B cell (primary cell): ENCODE data around the gene STAC3. TPM values are rescaled to one million over a fixed set of nuclear protein-coding genes. Genes with fewer than 3 reads are reported as not detected.
A peak's percentile ranks its signal among the peaks of the same experiment; 100 is the strongest.

Experiments
- ATAC-seq: fragments of 200-7000 bp; cut with Tn5 transposase; one replicate; pipeline ENCODE4 v1.10.0; 2021; ENCODE audit warnings: low read depth, mild to moderate bottlenecking, moderate number of reproducible peaks, moderate library complexity
- CTCF ChIA-PET: fragments of 350-600 bp; sonication (Branson Sonifier 250); formaldehyde crosslinking; loops from one replicate; lab custom pipeline; 2021; ENCODE audit warnings: antibody characterized with exemption, inconsistent platforms; lab: Charles Lee
- POLR2A ChIA-PET: fragments of 350-600 bp; sonication (Branson Sonifier 250); formaldehyde crosslinking; loops from one replicate; lab custom pipeline; 2021; ENCODE audit warnings: antibody characterized with exemption; lab: Charles Lee
- DNase-seq: peaks from one replicate; pipeline ENCODE4 v3.0.0; 2013
- H2AFZ ChIP-seq: 2 replicates; pipeline ENCODE4 v1.6.1; 2012; ENCODE audit warnings: mild to moderate bottlenecking, low read depth, low read length; ENCODE audit not compliant: insufficient read depth, poor library complexity, severe bottlenecking
- H3K27ac ChIP-seq, 2 donors: 1 replicate in 1 of 2; 2 replicates in 1 of 2; pipeline ENCODE4 v1.5.1; 2012 to 2013; ENCODE audit warnings: low read length in 2 of 2, mild to moderate bottlenecking in 2 of 2, moderate library complexity in 1 of 2
- H3K27me3 ChIP-seq, 4 experiments: fragments of 200-600 bp in 1 of 4; sonication (generic) in 1 of 4; replicated peaks in 1 of 4; 1 replicate in 2 of 4; 2 replicates in 2 of 4; pipeline versions ENCODE4 v1.6.1 to v1.7.0; 2013 to 2016; ENCODE audit warnings: low read length in 3 of 4, mild to moderate bottlenecking in 2 of 4, mixed read lengths in 1 of 4, moderate library complexity in 1 of 4; ENCODE audit not compliant: insufficient read depth in 4 of 4, control insufficient read depth in 3 of 4; ENCODE audit errors: control extremely low read depth in 1 of 4
- H3K36me3 ChIP-seq, 2 experiments: replicated peaks in 1 of 2; 1 replicate in 1 of 2; 2 replicates in 1 of 2; pipeline versions ENCODE4 v1.6.1 to v1.7.1; 2013; ENCODE audit warnings: low read length in 1 of 2; ENCODE audit not compliant: insufficient read depth in 2 of 2, control insufficient read depth in 1 of 2; ENCODE audit errors: control extremely low read depth in 1 of 2, extremely low read depth in 1 of 2
- H3K4me1 ChIP-seq, 2 donors: fragments of 200-600 bp in 1 of 2; sonication (generic) in 1 of 2; 1 replicate in 1 of 2; 2 replicates in 1 of 2; pipeline versions ENCODE4 v1.5.1 to v1.6.1; 2013 to 2017; ENCODE audit warnings: low read length in 2 of 2; ENCODE audit not compliant: control insufficient read depth in 2 of 2, insufficient read depth in 2 of 2
- H3K4me2 ChIP-seq: replicated peaks from 2 replicates; pipeline ENCODE3; 2012; ENCODE audit warnings: mild to moderate bottlenecking, low read depth, low read length; ENCODE audit not compliant: poor library complexity, severe bottlenecking
- H3K4me3 ChIP-seq, 5 experiments: fragments of 200-600 bp in 1 of 5; sonication (generic) in 1 of 5; 1 replicate in 3 of 5; 2 replicates in 2 of 5; pipeline versions ENCODE4 v1.5.1 to v1.7.0; 2011 to 2016; ENCODE audit warnings: low read length in 4 of 5, mild to moderate bottlenecking in 4 of 5, low read depth in 2 of 5, control low read depth in 1 of 5, moderate library complexity in 1 of 5; ENCODE audit not compliant: insufficient read depth in 1 of 5; ENCODE audit errors: control extremely low read depth in 1 of 5, extremely low read depth in 1 of 5
- H3K79me2 ChIP-seq: fragments of 200-600 bp; sonication (generic); one replicate; pipeline ENCODE4 v1.6.0; 2016; ENCODE audit warnings: low read length; ENCODE audit not compliant: control insufficient read depth, insufficient read depth
- H3K9ac ChIP-seq: fragments of 200-600 bp; sonication (generic); 2 replicates; pipeline ENCODE4 v1.6.1; 2017; ENCODE audit warnings: mild to moderate bottlenecking, low read length, moderate library complexity
- H3K9me3 ChIP-seq, 3 donors: one replicate each; pipeline versions ENCODE4 v1.6.1 to v1.7.1; 2013; ENCODE audit warnings: low read length in 2 of 3; ENCODE audit not compliant: control insufficient read depth in 2 of 3, insufficient read depth in 1 of 3; ENCODE audit errors: control extremely low read depth in 1 of 3
- H4K20me1 ChIP-seq: 2 replicates; pipeline ENCODE4 v1.6.0; 2012; ENCODE audit warnings: mild to moderate bottlenecking, low read length; ENCODE audit not compliant: insufficient read depth, control insufficient read depth, poor library complexity, severe bottlenecking
- H3K27ac Mint-ChIP-seq: one replicate; pipeline ENCODE4 v1.8.0; 2021; ENCODE audit warnings: mixed read lengths
- H3K27me3 Mint-ChIP-seq: one replicate; pipeline ENCODE4 v1.8.0; 2021; ENCODE audit warnings: mixed read lengths
- H3K4me1 Mint-ChIP-seq: one replicate; pipeline ENCODE4 v1.8.0; 2021; ENCODE audit warnings: mixed read lengths
- H3K4me3 Mint-ChIP-seq: one replicate; pipeline ENCODE4 v1.8.0; 2021; ENCODE audit warnings: mixed read lengths
- H3K9me3 Mint-ChIP-seq: one replicate; pipeline ENCODE4 v1.8.0; 2022; ENCODE audit warnings: mixed read lengths; ENCODE audit not compliant: insufficient read depth
- CTCF ChIP-seq: fragments of 200-600 bp; IDR thresholded peaks from one replicate; pipeline ENCODE4 v1.8.0; 2022; ENCODE audit warnings: antibody characterized with exemption, mild to moderate bottlenecking
- EZH2 ChIP-seq: IDR thresholded peaks from 2 replicates; pipeline ENCODE4 v1.6.1; 2012; ENCODE audit warnings: borderline replicate concordance, low read depth, mild to moderate bottlenecking, moderate library complexity, low read length; ENCODE audit not compliant: insufficient read depth, poor library complexity, severe bottlenecking
- WGBS: methylation state at CpG from one replicate; pipeline ENCODE4 v1.1.5; 2013; ENCODE audit warnings: missing lambda C conversion rate; ENCODE audit not compliant: insufficient coverage; 5-methylcytosine and 5-hydroxymethylcytosine counted together
- intact Hi-C: fragments of 100-400 bp; cut with micrococcal nuclease; formaldehyde crosslinking; loops from one replicate; pipeline ENCODE4 v1.10.0; 2022
- polyA plus RNA-seq: library from polyadenylated mRNA; depleted of rRNA; stranded (reverse); fragments of >200 nt; gene quantifications from 2 replicates; pipeline ENCODE4 v1.2.3, GENCODE V29; 2012
- total RNA-seq, 2 donors: library from RNA; stranded (reverse); fragments of 120-200 nt in 1 of 2; gene quantifications; 1 replicate in 1 of 2; 2 replicates in 1 of 2; pipeline versions ENCODE4 v1.2.3 to v1.2.4, GENCODE V29; 2013 to 2022

The STAC3 gene
- total and polyA plus RNA-seq, 2 donors (not counting 1 experiment from before 2014, with no cell fraction given) = 4.5 to 6.2 TPM

GRCh38 chr12:57226588-57227314 lies 24.2 kb downstream of the STAC3 start:
- Mint-ChIP-seq H3K4me3 (peak overlapping the region; percentile 85), H3K27ac (peak overlapping the region; percentile 86), H3K4me1 (peaks cover 75% of the 10 kb centered on the region), H3K9me3 (no peaks in the 10 kb centered on the region), H3K27me3 (peaks cover 28% of the 10 kb centered on the region)
- peaks cover 0 to 36% (median 0%) of the 10 kb centered on the region in 3 donors for H3K9me3 ChIP-seq
- peak; percentile 54 for DNase-seq
- H3K27me3 ChIP-seq = peaks cover 0 to 57% (median 35%) of the 10 kb centered on the region in 4 experiments
- peaks cover 75 to 85% of the 10 kb centered on the region in 2 donors for H3K4me1 ChIP-seq
- ATAC-seq = no peak
- 7% methylated on average over 20 of the region's 35 CpGs for WGBS
- H2AFZ ChIP-seq = peak overlapping the region; percentile 39
- ChIA-PET POLR2A (interaction anchor here (0.5 to 7.5 kb wide), 5 partner anchors 10 to 1080 kb away, joined by 3 to 89 read pairs (median 5); partner anchors contain the start of gene NXPH4), CTCF (interaction anchor here (0.7 to 31.1 kb wide), 6 partner anchors 11 to 251 kb away, joined by 3 to 838 read pairs (median 4); partner anchors contain the start of genes NEMP1 and NXPH4)
- H3K4me2 ChIP-seq = peak overlapping the region; percentile 72
- H3K4me3 ChIP-seq = peak overlapping the region in 3 of 5 experiments; percentile 1 to 39 (median 13)
- peaks cover 36% of the 10 kb centered on the region for H3K79me2 ChIP-seq
- H3K27ac ChIP-seq = no peak overlapping the region
- intact Hi-C loops = loop anchor here (1.0 to 5.0 kb wide), 2 partner anchors 8 to 149 kb away; partner anchors contain the start of gene NEMP1
- TF ChIP-seq EZH2 = no peak
- no peak for TF ChIP-seq CTCF
- H3K36me3 ChIP-seq = peaks cover 0 to 10% of the 10 kb centered on the region in 2 experiments
- H3K9ac ChIP-seq = peak overlapping the region; percentile 29
- H4K20me1 ChIP-seq = peaks cover 29% of the 10 kb centered on the region
